Measurements from ENCODE around the gene ZBTB7C. TPM values are rescaled to one million over a fixed set of nuclear protein-coding genes. Genes with fewer than 3 reads are reported as not detected.

The ZBTB7C gene
- total RNA-seq, 2 experiments from 2014 or later: not detected

GRCh38 chr18:48316177-48316576 is 93.0 kb downstream of the ZBTB7C start:
- Mint-ChIP-seq H3K36me3 (ENCODE audit: low read depth) (no peaks in the 10 kb centered on the region), H3K4me3 (no peak overlapping the region), H3K27me3 (no peaks in the 10 kb centered on the region), H3K4me1 (ENCODE audit: low read depth) (no peaks in the 10 kb centered on the region), H3K9me3 (no peaks in the 10 kb centered on the region), H3K27ac (no peak overlapping the region)
- ATAC-seq (no peak), DNase-seq (no peak)
- intact Hi-C loops (cut with micrococcal nuclease): no loop called here
- ChIA-PET POLR2A (no interaction called here), CTCF (no interaction called here)
- TF ChIP-seq, protein P1, sequence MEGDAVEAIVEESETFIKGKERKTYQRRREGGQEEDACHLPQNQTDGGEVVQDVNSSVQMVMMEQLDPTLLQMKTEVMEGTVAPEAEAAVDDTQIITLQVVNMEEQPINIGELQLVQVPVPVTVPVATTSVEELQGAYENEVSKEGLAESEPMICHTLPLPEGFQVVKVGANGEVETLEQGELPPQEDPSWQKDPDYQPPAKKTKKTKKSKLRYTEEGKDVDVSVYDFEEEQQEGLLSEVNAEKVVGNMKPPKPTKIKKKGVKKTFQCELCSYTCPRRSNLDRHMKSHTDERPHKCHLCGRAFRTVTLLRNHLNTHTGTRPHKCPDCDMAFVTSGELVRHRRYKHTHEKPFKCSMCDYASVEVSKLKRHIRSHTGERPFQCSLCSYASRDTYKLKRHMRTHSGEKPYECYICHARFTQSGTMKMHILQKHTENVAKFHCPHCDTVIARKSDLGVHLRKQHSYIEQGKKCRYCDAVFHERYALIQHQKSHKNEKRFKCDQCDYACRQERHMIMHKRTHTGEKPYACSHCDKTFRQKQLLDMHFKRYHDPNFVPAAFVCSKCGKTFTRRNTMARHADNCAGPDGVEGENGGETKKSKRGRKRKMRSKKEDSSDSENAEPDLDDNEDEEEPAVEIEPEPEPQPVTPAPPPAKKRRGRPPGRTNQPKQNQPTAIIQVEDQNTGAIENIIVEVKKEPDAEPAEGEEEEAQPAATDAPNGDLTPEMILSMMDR (IDR thresholded peaks at IDR 0.05): no peak

GRCh38 chr18:48314690-48315089 is 94.5 kb downstream of the ZBTB7C start:
- DNase-seq (no peak), ATAC-seq (no peak)
- H3K4me1 Mint-ChIP-seq (ENCODE audit: low read depth): no peaks in the 10 kb centered on the region
- H3K27me3 Mint-ChIP-seq: no peaks in the 10 kb centered on the region
- no peaks in the 10 kb centered on the region for H3K9me3 Mint-ChIP-seq
- no peaks in the 10 kb centered on the region for H3K36me3 Mint-ChIP-seq (ENCODE audit: low read depth)
- no peak overlapping the region for H3K27ac Mint-ChIP-seq
- POLR2A ChIA-PET: no interaction called here
- intact Hi-C loops (cut with micrococcal nuclease): no loop called here
- CTCF ChIA-PET: no interaction called here
- TF ChIP-seq, protein P1 (IDR thresholded peaks at IDR 0.05): no peak
- H3K4me3 Mint-ChIP-seq: no peak overlapping the region

GRCh38 chr18:48313792-48314191 is 95.4 kb downstream of the ZBTB7C start:
- TF ChIP-seq, protein P1 (IDR thresholded peaks at IDR 0.05): no peak
- intact Hi-C loops (cut with micrococcal nuclease): no loop called here
- ATAC-seq (no peak), DNase-seq (no peak)
- no peaks in the 10 kb centered on the region for H3K4me1 Mint-ChIP-seq (ENCODE audit: low read depth)
- ChIA-PET POLR2A (no interaction called here), CTCF (no interaction called here)
- no peak overlapping the region for H3K4me3 Mint-ChIP-seq
- H3K27me3 Mint-ChIP-seq: no peaks in the 10 kb centered on the region
- H3K9me3 Mint-ChIP-seq: no peaks in the 10 kb centered on the region
- no peaks in the 10 kb centered on the region for H3K36me3 Mint-ChIP-seq (ENCODE audit: low read depth)
- H3K27ac Mint-ChIP-seq: no peak overlapping the region

- H3K36me3 Mint-ChIP-seq (ENCODE audit: low read depth): no peaks in the 10 kb centered on the region
- ChIA-PET CTCF (no interaction called here), POLR2A (no interaction called here)
- H3K4me3 Mint-ChIP-seq: no peak overlapping the region
- ATAC-seq: no peak
- DNase-seq: no peak
- H3K4me1 Mint-ChIP-seq (ENCODE audit: low read depth): no peaks in the 10 kb centered on the region
- TF ChIP-seq, protein P1 (IDR thresholded peaks at IDR 0.05): no peak
- H3K9me3 Mint-ChIP-seq: no peaks in the 10 kb centered on the region
- intact Hi-C loops (cut with micrococcal nuclease): no loop called here
- H3K27ac Mint-ChIP-seq: no peak overlapping the region
- H3K27me3 Mint-ChIP-seq: no peaks in the 10 kb centered on the region
Observed at GRCh38 chr18:48312066-48312465, 97.1 kb downstream of the ZBTB7C start.

DNA sequence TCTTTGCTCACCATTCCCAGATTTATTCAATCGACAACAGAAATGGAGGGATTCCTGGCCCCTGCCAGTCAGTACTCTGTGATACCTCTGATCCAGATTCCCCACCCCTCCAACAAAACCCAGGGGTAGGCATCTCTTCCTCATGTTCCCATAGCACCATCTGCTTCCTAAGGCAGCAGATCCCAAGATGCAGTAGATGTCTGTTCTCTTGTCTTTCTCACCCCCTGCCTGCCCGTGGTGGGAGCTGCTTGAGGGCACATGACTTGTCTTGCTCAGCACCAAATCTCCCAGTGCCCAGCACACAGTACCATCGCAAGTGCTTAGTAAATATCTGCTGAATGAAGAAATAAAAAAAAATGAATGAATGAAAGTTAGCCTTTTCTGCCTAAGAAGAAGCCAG is 98.2 kb downstream of the ZBTB7C start:
- CTCF ChIA-PET: no interaction called here
- no peak overlapping the region for H3K27ac Mint-ChIP-seq
- TF ChIP-seq, protein P1 (IDR thresholded peaks at IDR 0.05): no peak
- no peaks in the 10 kb centered on the region for H3K27me3 Mint-ChIP-seq
- no peaks in the 10 kb centered on the region for H3K9me3 Mint-ChIP-seq
- H3K36me3 Mint-ChIP-seq (ENCODE audit: low read depth): no peaks in the 10 kb centered on the region
- POLR2A ChIA-PET: no interaction called here
- no peak for ATAC-seq
- no peak for DNase-seq
- H3K4me3 Mint-ChIP-seq: no peak overlapping the region
- H3K4me1 Mint-ChIP-seq (ENCODE audit: low read depth): no peaks in the 10 kb centered on the region
- intact Hi-C loops (cut with micrococcal nuclease): no loop called here

Measured in activated CD8-positive, alpha-beta T cell treated with anti-CD3 and anti-CD28 coated beads for 36 hours (primary cell).